T-helper 22 cell (primary cell): Measurements from ENCODE around the gene ACTR1A.

Experiments
- DNase-seq: peaks from one replicate; pipeline ENCODE4 v3.0.0-alpha.2; 2020; ENCODE audit warnings: low read depth

The ACTR1A gene

GRCh38 chr10:102452672-102453340, 49.7 kb downstream of the ACTR1A start:
- DNase-seq = peak; percentile 14

- DNase-seq = no peak
Observed at GRCh38 chr10:102451105-102451969, 51.2 kb downstream of the ACTR1A start, which contains the start of gene C10orf95. TSS of gene C10orf95 (minus strand) at chr10:102451543. CDS start at chr10:102451093, 450 bp downstream.

- DNase-seq = peak; percentile 81
Observed at GRCh38 chr10:102450374-102451104, 52.0 kb downstream of the ACTR1A start.

- DNase-seq = no peak
Observed at GRCh38 chr10:102450124-102450373, 52.5 kb downstream of the ACTR1A start.

GRCh38 chr10:102449321-102450123, 53.0 kb downstream of the ACTR1A start:
- peak; percentile 77 for DNase-seq

GRCh38 chr10:102444851-102445250, 57.7 kb downstream of the ACTR1A start:
- DNase-seq = no peak

GRCh38 chr10:102438374-102438773, 64.1 kb downstream of the ACTR1A start:
- no peak for DNase-seq

GRCh38 chr10:102437515-102437914, 65.0 kb downstream of the ACTR1A start:
- no peak for DNase-seq

GRCh38 chr10:102436312-102436711, 66.2 kb downstream of the ACTR1A start:
- no peak for DNase-seq

- no peak for DNase-seq
Observed at GRCh38 chr10:102435529-102436233, 66.8 kb downstream of the ACTR1A start.

- no peak for DNase-seq
Observed at GRCh38 chr10:102435133-102435497, 67.4 kb downstream of the ACTR1A start.

GRCh38 chr10:102434394-102435132, 67.9 kb downstream of the ACTR1A start:
- DNase-seq = no peak

- DNase-seq = no peak
Observed at GRCh38 chr10:102433619-102434046, 68.9 kb downstream of the ACTR1A start.

- DNase-seq = peak; percentile 90
Observed at GRCh38 chr10:102432162-102432950, 70.2 kb downstream of the ACTR1A start, which contains the start of gene CUEDC2. TSS of gene CUEDC2 (minus strand) at chr10:102432574. CDS start at chr10:102425188, 7,386 bp downstream.

- DNase-seq = no peak
Observed at GRCh38 chr10:102431452-102432124, 70.9 kb downstream of the ACTR1A start.

GRCh38 chr10:102429468-102429867, 73.0 kb downstream of the ACTR1A start:
- no peak for DNase-seq
